Measurements from ENCODE around the gene TLE3. TPM values are rescaled to one million over a fixed set of nuclear protein-coding genes. Genes with fewer than 3 reads are reported as not detected.

TLE3 gene
- total RNA-seq, 2 donors from 2014 or later, result 157 to 246 TPM

DNA sequence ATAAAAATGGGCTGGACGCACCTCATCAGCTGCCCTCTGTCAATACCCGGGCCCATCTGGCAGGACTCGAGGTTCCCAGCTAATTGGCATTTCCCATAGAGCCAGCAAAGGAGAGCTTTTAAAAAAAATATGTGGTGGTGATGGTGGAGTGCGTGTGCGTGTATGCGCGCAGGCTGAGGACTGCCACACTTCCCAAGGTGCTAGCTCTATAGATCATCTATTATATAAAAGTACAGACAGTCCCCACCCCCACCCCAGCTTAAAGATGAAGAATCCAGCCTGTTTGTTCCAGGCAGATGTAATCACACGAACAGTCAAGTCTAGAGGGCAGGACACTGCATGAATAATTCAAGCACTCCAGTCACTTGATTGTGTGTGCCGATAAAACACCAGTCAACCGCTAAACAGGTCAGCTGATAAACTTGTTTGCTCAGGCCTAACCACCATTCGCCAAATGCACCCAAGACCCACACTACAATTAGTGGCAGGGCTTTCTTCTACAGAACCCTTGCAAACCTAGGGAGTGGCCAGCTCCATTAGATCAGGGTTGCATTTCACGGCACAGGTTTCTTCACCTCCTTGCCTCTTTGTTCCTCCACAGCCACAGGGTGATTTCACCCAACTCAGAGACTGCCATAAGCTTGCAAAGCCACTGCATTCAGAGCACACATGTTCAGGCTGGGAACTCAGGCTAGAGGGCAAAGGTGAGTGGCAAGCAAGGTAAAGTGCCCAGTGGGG lies 5.8 kb downstream of the TLE3 start:
- DNase-seq (ENCODE audit: low spot score), result peak; percentile 52
- intact Hi-C loops (cut with DNase I), result loop anchor here (10.0 kb wide), 3 partner anchors 373 to 627 kb away; no protein-coding TSS in a partner anchor
- no peaks in the 10 kb centered on the region for H3K27me3 ChIP-seq (replicated peaks; ENCODE audit: insufficient read depth)
- no peaks in the 10 kb centered on the region for H3K9me3 ChIP-seq
- WGBS, result 38% methylated on average over 12 of the region's 12 CpGs
- TF ChIP-seq, protein P1, sequence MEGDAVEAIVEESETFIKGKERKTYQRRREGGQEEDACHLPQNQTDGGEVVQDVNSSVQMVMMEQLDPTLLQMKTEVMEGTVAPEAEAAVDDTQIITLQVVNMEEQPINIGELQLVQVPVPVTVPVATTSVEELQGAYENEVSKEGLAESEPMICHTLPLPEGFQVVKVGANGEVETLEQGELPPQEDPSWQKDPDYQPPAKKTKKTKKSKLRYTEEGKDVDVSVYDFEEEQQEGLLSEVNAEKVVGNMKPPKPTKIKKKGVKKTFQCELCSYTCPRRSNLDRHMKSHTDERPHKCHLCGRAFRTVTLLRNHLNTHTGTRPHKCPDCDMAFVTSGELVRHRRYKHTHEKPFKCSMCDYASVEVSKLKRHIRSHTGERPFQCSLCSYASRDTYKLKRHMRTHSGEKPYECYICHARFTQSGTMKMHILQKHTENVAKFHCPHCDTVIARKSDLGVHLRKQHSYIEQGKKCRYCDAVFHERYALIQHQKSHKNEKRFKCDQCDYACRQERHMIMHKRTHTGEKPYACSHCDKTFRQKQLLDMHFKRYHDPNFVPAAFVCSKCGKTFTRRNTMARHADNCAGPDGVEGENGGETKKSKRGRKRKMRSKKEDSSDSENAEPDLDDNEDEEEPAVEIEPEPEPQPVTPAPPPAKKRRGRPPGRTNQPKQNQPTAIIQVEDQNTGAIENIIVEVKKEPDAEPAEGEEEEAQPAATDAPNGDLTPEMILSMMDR (IDR thresholded peaks at IDR 0.05), result no peak
- TF ChIP-seq POLR2AphosphoS5 (IDR thresholded peaks at IDR 0.05), result peak; percentile 52
- peak overlapping the region in 1 of 2 donors; percentile 46 for H3K27ac ChIP-seq
- peaks cover 37% of the 10 kb centered on the region for H3K4me1 ChIP-seq (replicated peaks)
- H3K36me3 ChIP-seq, result no peaks in the 10 kb centered on the region
- H3K4me3 ChIP-seq, result peak overlapping the region; percentile 7 to 30

DNA sequence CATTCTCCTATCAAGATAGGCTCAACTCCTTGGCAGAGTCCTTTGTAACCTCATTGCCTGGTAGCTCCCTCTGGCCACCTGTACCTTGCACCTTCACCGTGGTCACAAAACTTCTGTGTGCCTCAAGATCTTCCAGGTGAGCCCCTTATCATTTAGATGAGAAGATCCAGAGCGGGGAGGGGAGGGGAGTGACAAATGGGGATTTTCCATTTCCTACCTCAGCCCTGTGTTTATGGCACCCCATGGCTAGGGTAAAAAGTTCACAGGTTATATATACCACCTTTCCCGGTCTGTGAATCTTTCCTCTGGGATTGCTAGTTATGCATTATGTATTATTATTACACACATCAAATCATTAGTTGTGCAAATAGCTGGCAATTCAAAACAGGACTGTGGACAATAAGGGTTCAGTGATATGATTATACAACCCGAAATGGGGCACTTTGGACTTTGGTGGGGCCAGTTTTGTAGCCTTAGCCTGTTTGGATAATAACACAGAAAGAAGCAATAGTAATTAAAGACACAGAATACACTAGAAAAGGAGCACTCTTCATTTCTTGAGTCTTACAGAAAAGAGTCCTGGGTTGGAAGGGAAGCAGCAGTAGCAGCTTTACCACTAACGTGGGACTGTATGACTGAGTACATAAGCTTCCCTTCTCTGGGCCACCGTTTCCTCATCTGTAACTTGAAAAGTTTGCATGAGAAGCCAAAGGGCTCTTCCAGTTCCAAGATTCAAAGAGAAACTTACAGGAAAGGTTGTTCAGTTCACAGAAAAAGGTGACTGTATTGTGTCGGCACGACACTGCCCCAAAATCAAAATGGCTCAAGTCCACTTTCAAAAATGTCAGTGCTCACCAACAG lies 7.1 kb downstream of the TLE3 start:
- WGBS, result 85% methylated on average over 8 of the region's 8 CpGs
- no peaks in the 10 kb centered on the region for H3K36me3 ChIP-seq
- no peak for DNase-seq (ENCODE audit: low spot score)
- H3K27me3 ChIP-seq (replicated peaks; ENCODE audit: insufficient read depth), result no peaks in the 10 kb centered on the region
- H3K9me3 ChIP-seq, result no peaks in the 10 kb centered on the region
- intact Hi-C loops (cut with DNase I), result loop anchor here (10.0 kb wide), 3 partner anchors 374 to 626 kb away; no protein-coding TSS in a partner anchor
- TF ChIP-seq POLR2AphosphoS5 (IDR thresholded peaks at IDR 0.05), result no peak
- TF ChIP-seq POLR2A (IDR thresholded peaks at IDR 0.05), result no peak
- TF ChIP-seq, protein P1 (IDR thresholded peaks at IDR 0.05), result no peak
- H3K27ac ChIP-seq, result peak overlapping the region in 1 of 2 donors; percentile 46
- H3K4me1 ChIP-seq (replicated peaks), result peaks cover 37% of the 10 kb centered on the region
- H3K4me3 ChIP-seq, result peak overlapping the region in 1 of 2 donors; percentile 30

DNA sequence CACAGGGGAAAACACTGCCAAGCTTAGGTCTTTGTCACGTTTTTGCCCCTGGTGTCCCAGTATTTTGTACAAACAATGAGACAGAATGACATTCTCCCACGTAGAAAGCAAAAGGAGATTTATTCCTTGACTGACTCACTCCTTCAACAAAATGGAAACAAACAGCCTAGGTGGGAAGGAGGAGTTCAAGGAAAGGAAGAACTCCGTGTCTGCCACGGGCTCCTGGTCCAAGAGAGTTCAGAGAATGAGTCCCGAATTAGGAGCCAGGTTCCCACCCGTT lies 8.1 kb downstream of the TLE3 start:
- H3K27ac ChIP-seq, result peak overlapping the region in 1 of 2 donors; percentile 41

DNA sequence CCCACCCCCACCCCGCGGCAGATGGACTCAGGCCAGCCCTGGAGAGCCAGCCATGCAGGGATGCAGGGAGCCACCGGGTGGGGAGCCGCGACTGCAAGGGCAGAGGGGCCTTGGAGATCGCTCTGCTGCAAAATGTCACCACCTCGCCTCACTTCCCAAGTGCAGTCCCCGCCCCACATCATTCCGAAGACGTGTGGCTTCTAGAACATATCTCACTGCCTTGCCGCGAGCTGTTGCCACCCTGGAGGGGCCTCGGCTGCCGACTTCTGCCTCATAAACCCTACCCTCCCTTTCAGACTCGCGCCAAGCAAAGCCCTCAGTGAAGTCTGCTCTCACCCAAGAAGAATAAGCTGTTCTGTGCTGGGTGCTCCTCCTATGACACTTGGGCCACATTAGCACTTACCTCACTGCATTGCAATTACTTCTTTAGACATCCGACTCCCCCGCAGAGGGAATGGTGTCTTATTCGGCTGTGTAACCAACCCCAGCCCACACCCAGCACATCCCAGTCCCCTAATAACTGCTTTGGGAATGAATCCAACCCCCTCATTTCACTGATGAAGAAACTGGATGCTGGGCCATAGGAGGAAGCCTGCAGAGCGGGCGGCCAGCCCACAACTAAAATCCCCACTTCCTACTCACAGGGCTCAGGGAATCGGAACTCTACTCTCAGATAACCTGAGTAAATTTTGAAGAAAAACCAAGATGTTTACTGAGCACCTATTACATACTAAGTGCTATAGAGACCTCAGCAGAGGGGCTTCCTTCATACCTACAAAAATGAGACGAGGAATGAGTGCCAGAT lies 8.6 kb downstream of the TLE3 start:
- TF ChIP-seq POLR2AphosphoS5 (IDR thresholded peaks at IDR 0.05), result peak; percentile 9
- TF ChIP-seq, protein P1 (IDR thresholded peaks at IDR 0.05), result no peak
- no peak for DNase-seq (ENCODE audit: low spot score)
- H3K4me3 ChIP-seq, result peak overlapping the region in 1 of 2 donors; percentile 2
- WGBS, result 29% methylated on average over 23 of the region's 23 CpGs
- peak overlapping the region; percentile 14 to 41 for H3K27ac ChIP-seq
- intact Hi-C loops (cut with DNase I), result loop anchor here (5.0 kb wide), 1 partner anchor 67 kb away; no protein-coding TSS in a partner anchor
- H3K27me3 ChIP-seq (replicated peaks; ENCODE audit: insufficient read depth), result no peaks in the 10 kb centered on the region
- H3K36me3 ChIP-seq, result no peaks in the 10 kb centered on the region
- H3K9me3 ChIP-seq, result no peaks in the 10 kb centered on the region
- peaks cover 37% of the 10 kb centered on the region for H3K4me1 ChIP-seq (replicated peaks)

More for the DNA sequence above, 8.1 kb downstream of the TLE3 start:
- no peaks in the 10 kb centered on the region for H3K36me3 ChIP-seq
- no peaks in the 10 kb centered on the region for H3K9me3 ChIP-seq
- no peak for TF ChIP-seq POLR2AphosphoS5 (IDR thresholded peaks at IDR 0.05)
- TF ChIP-seq, protein P1 (IDR thresholded peaks at IDR 0.05), result no peak
- TF ChIP-seq POLR2A (IDR thresholded peaks at IDR 0.05), result no peak
- H3K4me3 ChIP-seq, result no peak overlapping the region
- 44% methylated on average over 6 of the region's 6 CpGs for WGBS
- intact Hi-C loops (cut with DNase I), result loop anchor here (5.0 kb wide), 1 partner anchor 67 kb away; no protein-coding TSS in a partner anchor
- H3K27me3 ChIP-seq (replicated peaks; ENCODE audit: insufficient read depth), result no peaks in the 10 kb centered on the region
- no peak for DNase-seq (ENCODE audit: low spot score)
- H3K4me1 ChIP-seq (replicated peaks), result peaks cover 37% of the 10 kb centered on the region

Measured in prostate gland (tissue), 2 donors.